ENCODE measurements around the gene DTNBP1.

DTNBP1 gene

GRCh38 chr6:15607603-15608002 lies 55.2 kb downstream of the DTNBP1 start:
- no peak overlapping the region for H3K4me3 ChIP-seq (ENCODE audit: low read depth, low read length)
- TF ChIP-seq CTCF (IDR thresholded peaks at IDR 0.05; ENCODE audit: low read depth, low read length, missing control alignments), result no peak
- DNase-seq (ENCODE audit: low read depth), result no peak

DNA sequence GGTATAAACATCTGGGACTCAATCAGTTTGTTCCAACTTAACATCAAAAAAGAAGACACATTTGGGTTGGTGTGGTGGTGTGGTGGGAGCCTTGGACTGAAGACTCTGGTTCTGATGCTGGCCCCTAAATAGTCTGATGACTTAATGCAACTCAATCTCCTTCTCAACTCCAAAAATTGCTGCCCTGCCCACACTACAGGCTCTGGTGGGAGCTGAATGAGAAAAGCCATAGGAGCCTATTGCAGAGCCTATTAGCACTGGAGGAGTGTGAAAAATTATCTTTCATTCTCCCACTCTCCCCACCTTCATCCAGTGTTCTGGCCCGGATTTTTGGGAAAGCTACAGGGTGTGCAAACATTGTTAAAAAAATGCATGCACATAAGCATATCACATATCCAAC lies 56.5 kb downstream of the DTNBP1 start:
- H3K4me3 ChIP-seq (ENCODE audit: low read depth, low read length), result no peak overlapping the region
- TF ChIP-seq CTCF (IDR thresholded peaks at IDR 0.05; ENCODE audit: low read depth, low read length, missing control alignments), result no peak

GRCh38 chr6:15604843-15605242 lies 58.0 kb downstream of the DTNBP1 start:
- no peak for TF ChIP-seq CTCF (IDR thresholded peaks at IDR 0.05; ENCODE audit: low read depth, low read length, missing control alignments)
- H3K4me3 ChIP-seq (ENCODE audit: low read depth, low read length), result no peak overlapping the region
- DNase-seq (ENCODE audit: low read depth), result no peak

More for the DNA sequence above, 56.5 kb downstream of the DTNBP1 start:
- no peak for DNase-seq (ENCODE audit: low read depth)

DNA sequence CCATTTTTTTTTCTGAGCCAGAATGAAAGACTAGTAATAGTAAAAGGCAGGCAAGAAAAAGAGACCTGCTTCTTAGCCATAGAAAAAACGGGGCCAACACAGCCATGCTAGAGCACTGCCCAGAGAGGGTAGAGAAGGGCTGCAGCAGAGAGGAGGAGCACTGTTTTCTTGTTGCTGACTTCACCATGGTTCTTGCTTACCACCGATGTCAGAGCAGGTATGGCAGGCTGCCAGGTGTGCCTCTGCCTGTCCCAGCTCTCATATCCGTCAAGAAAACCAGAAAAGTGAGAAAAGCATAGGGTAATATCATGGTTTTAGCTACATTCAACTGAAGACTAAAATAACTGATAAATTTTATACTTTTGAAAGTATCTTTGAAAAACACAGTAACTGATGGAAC lies 60.7 kb downstream of the DTNBP1 start:
- DNase-seq (ENCODE audit: low read depth), result no peak
- H3K4me3 ChIP-seq (ENCODE audit: low read depth, low read length), result no peak overlapping the region
- TF ChIP-seq CTCF (IDR thresholded peaks at IDR 0.05; ENCODE audit: low read depth, low read length, missing control alignments), result no peak

- no peak for DNase-seq (ENCODE audit: low read depth)
- no peak overlapping the region for H3K4me3 ChIP-seq (ENCODE audit: low read depth, low read length)
- no peak for TF ChIP-seq CTCF (IDR thresholded peaks at IDR 0.05; ENCODE audit: low read depth, low read length, missing control alignments)
These were observed 64.5 kb downstream of the DTNBP1 start for GRCh38 chr6:15598273-15598798.

- TF ChIP-seq CTCF (IDR thresholded peaks at IDR 0.05; ENCODE audit: low read depth, low read length, missing control alignments), result no peak
- H3K4me3 ChIP-seq (ENCODE audit: low read depth, low read length), result no peak overlapping the region
- DNase-seq (ENCODE audit: low read depth), result no peak
These were observed 66.5 kb downstream of the DTNBP1 start for GRCh38 chr6:15596186-15596896.

All from GM12864 (cell line).